ENCODE measurements around the gene TSSC4. TPM values are rescaled to one million over a fixed set of nuclear protein-coding genes. Genes with fewer than 3 reads are reported as not detected.

Gene TSSC4
- total RNA-seq, 1 experiment from 2014 or later = 60.9 TPM

DNA sequence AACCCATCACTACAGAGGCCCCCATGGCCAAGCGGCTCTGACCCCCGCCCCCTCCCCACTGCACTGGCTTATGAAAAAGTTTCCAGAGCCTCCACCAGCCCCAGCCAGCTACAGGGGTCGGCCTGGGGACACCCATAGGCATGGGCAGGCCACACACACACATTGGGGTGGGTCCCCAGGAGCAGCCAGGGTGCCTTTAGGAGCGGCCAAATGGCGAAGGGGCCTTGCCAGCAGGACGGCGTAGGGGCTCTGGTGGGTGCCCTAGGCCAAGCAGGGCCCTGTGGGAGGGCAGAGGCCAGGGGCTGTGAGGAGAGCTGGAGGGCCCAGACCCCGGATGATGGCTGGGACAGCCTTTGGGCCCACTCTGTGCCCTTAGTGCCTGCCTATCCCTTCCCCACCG, 10.1 kb downstream of the TSSC4 start:
- Mint-ChIP-seq H3K27ac (ENCODE audit: unreplicated experiment) (no peak overlapping the region), H3K4me3 (ENCODE audit: unreplicated experiment) (no peak overlapping the region), H3K36me3 (ENCODE audit: insufficient read depth, unreplicated experiment) (peaks cover 1% of the 10 kb centered on the region), H3K9me3 (ENCODE audit: unreplicated experiment) (no peaks in the 10 kb centered on the region), H3K27me3 (ENCODE audit: insufficient read depth, unreplicated experiment) (no peaks in the 10 kb centered on the region), H3K4me1 (ENCODE audit: low read depth, unreplicated experiment) (no peaks in the 10 kb centered on the region)
- BruUV-seq (replicated peaks) = no TSS peak
- no peaks in the 10 kb centered on the region for H3K4me1 ChIP-seq
- ChIA-PET CTCF (interaction anchor here (0.9 to 1.4 kb wide), 2 partner anchors 9 to 213 kb away, joined by 3 read pairs; no protein-coding TSS in a partner anchor), POLR2A (no interaction called here)
- no peaks in the 10 kb centered on the region for H3K27me3 ChIP-seq (replicated peaks; ENCODE audit: control insufficient read depth, insufficient read depth, low read length)
- no peak overlapping the region for H3K4me3 ChIP-seq (ENCODE audit: low read depth, low read length)
- DNase-seq = no peak
- TF ChIP-seq, protein P1, sequence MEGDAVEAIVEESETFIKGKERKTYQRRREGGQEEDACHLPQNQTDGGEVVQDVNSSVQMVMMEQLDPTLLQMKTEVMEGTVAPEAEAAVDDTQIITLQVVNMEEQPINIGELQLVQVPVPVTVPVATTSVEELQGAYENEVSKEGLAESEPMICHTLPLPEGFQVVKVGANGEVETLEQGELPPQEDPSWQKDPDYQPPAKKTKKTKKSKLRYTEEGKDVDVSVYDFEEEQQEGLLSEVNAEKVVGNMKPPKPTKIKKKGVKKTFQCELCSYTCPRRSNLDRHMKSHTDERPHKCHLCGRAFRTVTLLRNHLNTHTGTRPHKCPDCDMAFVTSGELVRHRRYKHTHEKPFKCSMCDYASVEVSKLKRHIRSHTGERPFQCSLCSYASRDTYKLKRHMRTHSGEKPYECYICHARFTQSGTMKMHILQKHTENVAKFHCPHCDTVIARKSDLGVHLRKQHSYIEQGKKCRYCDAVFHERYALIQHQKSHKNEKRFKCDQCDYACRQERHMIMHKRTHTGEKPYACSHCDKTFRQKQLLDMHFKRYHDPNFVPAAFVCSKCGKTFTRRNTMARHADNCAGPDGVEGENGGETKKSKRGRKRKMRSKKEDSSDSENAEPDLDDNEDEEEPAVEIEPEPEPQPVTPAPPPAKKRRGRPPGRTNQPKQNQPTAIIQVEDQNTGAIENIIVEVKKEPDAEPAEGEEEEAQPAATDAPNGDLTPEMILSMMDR (IDR thresholded peaks at IDR 0.05; ENCODE audit: insufficient read depth in 1 of 2, low read depth in 1 of 2, low read length in 1 of 2, severe bottlenecking in 1 of 2, unreplicated experiment in 1 of 2) = no peak
- intact Hi-C loops (cut with micrococcal nuclease; ENCODE audit: unreplicated experiment) = no loop called here
- H3K9me3 ChIP-seq = no peaks in the 10 kb centered on the region
- no peaks in the 10 kb centered on the region for H3K36me3 ChIP-seq (ENCODE audit: control insufficient read depth, insufficient read depth, low read length)

DNA sequence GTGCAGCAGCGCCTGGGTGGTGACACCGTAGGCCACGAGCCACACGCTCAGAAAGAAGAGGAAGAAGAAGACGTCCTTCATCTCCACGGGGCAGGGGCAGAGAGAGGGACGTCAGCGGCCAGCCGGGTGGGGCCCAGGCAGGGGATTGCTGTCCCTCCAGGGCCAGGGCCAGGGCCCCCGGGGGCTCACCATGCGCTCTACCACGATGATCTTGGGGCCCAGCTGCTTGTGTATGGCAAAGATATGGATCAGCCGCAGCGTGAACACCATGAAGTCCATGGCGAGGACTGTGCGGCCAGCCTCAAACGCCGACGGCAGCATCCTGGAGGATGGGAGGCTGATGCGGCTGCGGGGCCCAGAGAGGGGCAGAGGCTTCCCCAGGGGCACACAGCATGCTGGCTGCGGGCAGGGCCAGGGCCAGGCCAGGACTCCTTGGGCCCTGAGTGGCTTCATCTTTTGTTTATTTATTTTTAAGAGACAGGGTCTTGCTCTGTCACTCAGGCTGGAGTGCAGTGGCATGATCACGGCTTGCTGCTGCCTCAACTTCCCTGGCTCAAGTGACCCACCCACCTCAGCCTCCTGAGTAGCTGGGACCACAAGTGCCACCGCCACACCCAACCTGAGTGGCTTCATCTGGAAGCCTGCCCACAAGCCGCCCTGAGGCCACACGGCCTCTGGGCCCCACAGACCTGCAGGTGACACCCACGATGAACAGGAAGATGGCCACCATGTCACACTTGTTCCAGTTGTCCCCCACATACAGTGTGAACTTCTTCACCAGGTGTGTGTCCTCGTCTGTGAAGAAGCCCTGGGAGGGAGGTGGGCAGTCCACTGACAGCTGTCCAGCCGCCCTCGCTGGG, 11.1 kb downstream of the TSSC4 start:
- H3K4me3 Mint-ChIP-seq (ENCODE audit: unreplicated experiment) = no peak overlapping the region
- TF ChIP-seq, protein P1 (IDR thresholded peaks at IDR 0.05; ENCODE audit: insufficient read depth in 1 of 2, low read depth in 1 of 2, low read length in 1 of 2, severe bottlenecking in 1 of 2, unreplicated experiment in 1 of 2) = no peak
- DNase-seq = no peak
- no peaks in the 10 kb centered on the region for H3K9me3 ChIP-seq
- no peaks in the 10 kb centered on the region for H3K4me1 Mint-ChIP-seq (ENCODE audit: low read depth, unreplicated experiment)
- no peaks in the 10 kb centered on the region for H3K27me3 ChIP-seq (replicated peaks; ENCODE audit: control insufficient read depth, insufficient read depth, low read length)
- no peaks in the 10 kb centered on the region for H3K36me3 Mint-ChIP-seq (ENCODE audit: insufficient read depth, unreplicated experiment)
- POLR2A ChIA-PET = no interaction called here
- no peaks in the 10 kb centered on the region for H3K27me3 Mint-ChIP-seq (ENCODE audit: insufficient read depth, unreplicated experiment)
- BruUV-seq (replicated peaks) = no TSS peak
- CTCF ChIA-PET = interaction anchor here (0.6 kb wide), 1 partner anchor 514 kb away, joined by 3 read pairs; no protein-coding TSS in a partner anchor
- intact Hi-C loops (cut with micrococcal nuclease; ENCODE audit: unreplicated experiment) = no loop called here
- H3K9me3 Mint-ChIP-seq (ENCODE audit: unreplicated experiment) = no peaks in the 10 kb centered on the region
- H3K27ac Mint-ChIP-seq (ENCODE audit: unreplicated experiment) = no peak overlapping the region
- no peak overlapping the region for H3K4me3 ChIP-seq (ENCODE audit: low read depth, low read length)
- no peaks in the 10 kb centered on the region for H3K4me1 ChIP-seq
- no peaks in the 10 kb centered on the region for H3K36me3 ChIP-seq (ENCODE audit: control insufficient read depth, insufficient read depth, low read length)

DNA sequence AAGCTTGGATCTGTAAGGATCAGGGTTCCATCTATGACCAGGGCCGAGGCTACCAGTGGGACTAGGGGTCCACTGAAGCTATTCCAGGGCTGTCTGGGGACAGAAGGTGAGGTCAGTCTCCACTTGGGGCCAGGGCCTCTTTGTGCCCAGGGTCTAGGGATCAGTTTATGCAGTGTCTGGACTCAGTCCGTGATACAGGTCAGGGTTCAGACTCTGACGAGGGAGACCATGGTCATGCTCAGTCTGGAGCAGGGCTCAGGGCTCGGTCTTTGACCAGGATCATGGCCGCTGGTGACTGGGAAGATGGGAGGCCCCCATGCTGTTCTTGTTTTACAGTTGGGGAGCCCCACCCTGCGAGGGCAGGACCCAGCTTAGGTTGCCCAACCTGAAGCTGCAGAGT, 11.8 kb downstream of the TSSC4 start:
- Histone ChIP-seq H3K4me1 (no peaks in the 10 kb centered on the region), H3K36me3 (ENCODE audit: control insufficient read depth, insufficient read depth, low read length) (no peaks in the 10 kb centered on the region), H3K4me3 (ENCODE audit: low read depth, low read length) (no peak overlapping the region), H3K9me3 (no peaks in the 10 kb centered on the region), H3K27me3 (replicated peaks; ENCODE audit: control insufficient read depth, insufficient read depth, low read length) (no peaks in the 10 kb centered on the region)
- Mint-ChIP-seq H3K9me3 (ENCODE audit: unreplicated experiment) (no peaks in the 10 kb centered on the region), H3K36me3 (ENCODE audit: insufficient read depth, unreplicated experiment) (no peaks in the 10 kb centered on the region), H3K27ac (ENCODE audit: unreplicated experiment) (no peak overlapping the region), H3K4me1 (ENCODE audit: low read depth, unreplicated experiment) (no peaks in the 10 kb centered on the region), H3K4me3 (ENCODE audit: unreplicated experiment) (no peak overlapping the region), H3K27me3 (ENCODE audit: insufficient read depth, unreplicated experiment) (no peaks in the 10 kb centered on the region)
- POLR2A ChIA-PET = no interaction called here
- DNase-seq = no peak
- no TSS peak for BruUV-seq (replicated peaks)
- CTCF ChIA-PET = interaction anchor here (0.6 kb wide), 1 partner anchor 513 kb away, joined by 3 read pairs; no protein-coding TSS in a partner anchor
- TF ChIP-seq, protein P1 (IDR thresholded peaks at IDR 0.05; ENCODE audit: insufficient read depth in 1 of 2, low read depth in 1 of 2, low read length in 1 of 2, severe bottlenecking in 1 of 2, unreplicated experiment in 1 of 2) = no peak
- intact Hi-C loops (cut with micrococcal nuclease; ENCODE audit: unreplicated experiment) = no loop called here
